Transverse colon (tissue), 4 donors: Measurements from ENCODE around the gene ITGA1. TPM values are rescaled to one million over a fixed set of nuclear protein-coding genes. Genes with fewer than 3 reads are reported as not detected.

ENCODE experiments used
- DNase-seq: peaks from one replicate; pipeline ENCODE4 v3.0.0-alpha.2; 2019
- H3K27ac ChIP-seq, 4 donors: fragments of 200-600 bp; sonication (generic); 2 replicates each; pipeline ENCODE4 v1.5.1; 2016 to 2018; ENCODE audit warnings: inconsistent platforms in 4 of 4
- H3K27me3 ChIP-seq: fragments of 200-600 bp; sonication (generic); 2 replicates; pipeline ENCODE4 v1.5.1; 2017; ENCODE audit warnings: inconsistent platforms
- H3K36me3 ChIP-seq, 4 donors: fragments of 200-600 bp; sonication (generic); 2 replicates each; pipeline ENCODE4 v1.5.1; 2017 to 2019; ENCODE audit warnings: inconsistent platforms in 4 of 4
- H3K4me1 ChIP-seq, 4 donors: fragments of 200-600 bp; sonication (generic); 2 replicates each; pipeline ENCODE4 v1.5.1; 2017 to 2020; ENCODE audit warnings: inconsistent platforms in 4 of 4
- H3K4me3 ChIP-seq, 4 donors: fragments of 200-600 bp; sonication (generic); 1 replicate in 1 of 4; 2 replicates in 3 of 4; pipeline versions ENCODE4 v1.5.1 to v1.6.1; 2017 to 2019; ENCODE audit warnings: inconsistent platforms in 4 of 4
- H3K9me3 ChIP-seq, 2 donors: fragments of 200-600 bp; sonication (generic); 2 replicates each; pipeline ENCODE4 v1.5.1; 2017 to 2019; ENCODE audit warnings: inconsistent platforms in 2 of 2
- EP300 ChIP-seq: sonication (generic); formaldehyde crosslinking; IDR thresholded peaks from one replicate; pipeline ENCODE4 v1.6.1; 2017; ENCODE audit warnings: antibody characterized with exemption, low read depth
- POLR2A ChIP-seq: fragments of 450-650 bp; IDR thresholded peaks from one replicate; pipeline ENCODE4 v1.6.1; 2016; ENCODE audit warnings: antibody characterized with exemption, mild to moderate bottlenecking, moderate library complexity
- POLR2AphosphoS5 ChIP-seq, 3 donors: sonication (generic); formaldehyde crosslinking; IDR thresholded peaks; one replicate each; pipeline ENCODE4 v1.6.1; 2016; ENCODE audit warnings: antibody characterized with exemption in 3 of 3
- WGBS, 2 donors: methylation state at CpG; one replicate each; pipeline ENCODE4 v1.1.5; 2018; ENCODE audit warnings: low coverage in 1 of 2; 5-methylcytosine and 5-hydroxymethylcytosine counted together
- in situ Hi-C, 4 donors: fragments of 200-750 bp; cut with MboI; loops; one replicate each; pipeline versions ENCODE4 v1.15.0 to v1.15.1; 2017; ENCODE audit warnings: low sequenced_read_pairs in 3 of 4, low pct_ligation_motif_present in 1 of 4, low pct_unique_long_range_greater_than_20kb in 1 of 4
- intact Hi-C: fragments of 100-400 bp; cut with DNase I; formaldehyde crosslinking; loops from one replicate; pipeline ENCODE4 v1.15.1; 2023; ENCODE audit warnings: low total_unique reads
- total RNA-seq, 4 donors: library from RNA; depleted of rRNA; stranded (reverse); fragments of >200 nt; gene quantifications; one replicate each; pipeline ENCODE4 v1.1.0, GENCODE V29; 2016
- TF ChIP-seq, protein P1 (sequence below), 5 experiments: fragments of 200-600 bp in 3 of 5; fragments of 450-650 bp in 2 of 5; sonication (generic) in 3 of 5; IDR thresholded peaks; 1 replicate in 2 of 5; 2 replicates in 3 of 5; pipeline ENCODE4 v1.5.1; 2016 to 2017; ENCODE audit warnings: antibody characterized with exemption in 5 of 5, inconsistent platforms in 3 of 5, mild to moderate bottlenecking in 2 of 5, moderate library complexity in 1 of 5

Gene ITGA1
- total RNA-seq, 4 donors from 2014 or later, result 42.6 to 83.2 (median 48.0) TPM

- Histone ChIP-seq H3K4me3 (no peak overlapping the region), H3K4me1 (peaks cover 0 to 28% (median 5%) of the 10 kb centered on the region in 4 donors), H3K9me3 (no peaks in the 10 kb centered on the region), H3K27ac (peak overlapping the region in 1 of 4 donors; percentile 29), H3K27me3 (no peaks in the 10 kb centered on the region), H3K36me3 (no peaks in the 10 kb centered on the region)
- intact Hi-C loops, result no loop called here
- 96 to 100% methylated on average over 1 to 2 of the region's 2 CpGs for WGBS, 2 donors
- DNase-seq, result no peak
- no peak for TF ChIP-seq POLR2AphosphoS5 (IDR thresholded peaks at IDR 0.05)
- in situ Hi-C loops, result no loop called here
Measured at GRCh38 chr5:52834320-52834719, 46.6 kb downstream of the ITGA1 start.

DNA sequence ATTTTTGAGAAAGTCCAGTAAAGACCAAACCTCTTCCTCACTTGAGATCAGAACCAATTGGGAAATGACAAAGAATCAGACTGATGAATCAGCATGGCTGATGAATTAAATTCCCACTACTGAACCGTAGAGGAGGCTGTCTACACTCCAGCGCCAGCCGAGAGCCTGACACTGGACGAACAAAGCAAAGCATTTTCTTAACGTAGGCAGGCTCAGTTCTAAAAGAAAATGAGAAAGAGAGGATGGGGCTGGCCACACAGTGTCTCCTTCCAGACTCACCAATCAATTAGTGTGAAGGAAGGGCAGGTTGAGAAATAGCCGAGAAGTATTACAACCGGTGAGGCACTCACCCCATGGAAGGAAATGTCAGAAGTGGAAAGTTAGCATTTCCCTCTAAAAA, 49.4 kb downstream of the ITGA1 start:
- no peak for DNase-seq
- Histone ChIP-seq H3K4me1 (peaks cover 0 to 23% (median 4%) of the 10 kb centered on the region in 4 donors), H3K9me3 (no peaks in the 10 kb centered on the region), H3K27ac (peak overlapping the region; percentile 71 to 75 (median 72)), H3K4me3 (no peak overlapping the region), H3K27me3 (no peaks in the 10 kb centered on the region), H3K36me3 (no peaks in the 10 kb centered on the region)
- in situ Hi-C loops, result no loop called here
- intact Hi-C loops, result no loop called here
- 69 to 75% methylated on average over 7 of the region's 7 CpGs for WGBS, 2 donors
- TF ChIP-seq, protein P1, sequence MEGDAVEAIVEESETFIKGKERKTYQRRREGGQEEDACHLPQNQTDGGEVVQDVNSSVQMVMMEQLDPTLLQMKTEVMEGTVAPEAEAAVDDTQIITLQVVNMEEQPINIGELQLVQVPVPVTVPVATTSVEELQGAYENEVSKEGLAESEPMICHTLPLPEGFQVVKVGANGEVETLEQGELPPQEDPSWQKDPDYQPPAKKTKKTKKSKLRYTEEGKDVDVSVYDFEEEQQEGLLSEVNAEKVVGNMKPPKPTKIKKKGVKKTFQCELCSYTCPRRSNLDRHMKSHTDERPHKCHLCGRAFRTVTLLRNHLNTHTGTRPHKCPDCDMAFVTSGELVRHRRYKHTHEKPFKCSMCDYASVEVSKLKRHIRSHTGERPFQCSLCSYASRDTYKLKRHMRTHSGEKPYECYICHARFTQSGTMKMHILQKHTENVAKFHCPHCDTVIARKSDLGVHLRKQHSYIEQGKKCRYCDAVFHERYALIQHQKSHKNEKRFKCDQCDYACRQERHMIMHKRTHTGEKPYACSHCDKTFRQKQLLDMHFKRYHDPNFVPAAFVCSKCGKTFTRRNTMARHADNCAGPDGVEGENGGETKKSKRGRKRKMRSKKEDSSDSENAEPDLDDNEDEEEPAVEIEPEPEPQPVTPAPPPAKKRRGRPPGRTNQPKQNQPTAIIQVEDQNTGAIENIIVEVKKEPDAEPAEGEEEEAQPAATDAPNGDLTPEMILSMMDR (IDR thresholded peaks at IDR 0.05), result no peak
- TF ChIP-seq POLR2AphosphoS5 (IDR thresholded peaks at IDR 0.05) (no peak), EP300 (no peak), POLR2A (no peak)

DNA sequence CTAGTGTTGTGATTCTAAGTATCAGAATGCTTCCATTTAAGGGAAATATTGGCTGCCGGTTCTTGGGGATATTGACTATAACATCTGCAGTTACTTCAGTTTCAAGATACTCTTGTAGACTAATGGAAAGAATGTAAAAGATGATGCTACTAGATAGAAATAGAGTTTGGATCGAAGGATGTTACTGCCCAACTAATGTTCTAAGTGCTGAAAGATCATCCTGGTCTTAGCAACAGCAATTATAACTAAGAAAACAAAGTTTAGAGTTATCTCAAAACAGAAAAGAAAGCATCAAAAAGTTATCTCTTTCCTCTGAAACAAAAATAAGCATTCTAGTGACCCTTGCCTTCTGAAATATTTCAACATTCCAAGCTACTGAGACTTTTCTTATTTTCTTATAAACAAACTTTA, 49.9 kb downstream of the ITGA1 start:
- H3K4me1 ChIP-seq, result peaks cover 0 to 23% (median 4%) of the 10 kb centered on the region in 4 donors

DNA sequence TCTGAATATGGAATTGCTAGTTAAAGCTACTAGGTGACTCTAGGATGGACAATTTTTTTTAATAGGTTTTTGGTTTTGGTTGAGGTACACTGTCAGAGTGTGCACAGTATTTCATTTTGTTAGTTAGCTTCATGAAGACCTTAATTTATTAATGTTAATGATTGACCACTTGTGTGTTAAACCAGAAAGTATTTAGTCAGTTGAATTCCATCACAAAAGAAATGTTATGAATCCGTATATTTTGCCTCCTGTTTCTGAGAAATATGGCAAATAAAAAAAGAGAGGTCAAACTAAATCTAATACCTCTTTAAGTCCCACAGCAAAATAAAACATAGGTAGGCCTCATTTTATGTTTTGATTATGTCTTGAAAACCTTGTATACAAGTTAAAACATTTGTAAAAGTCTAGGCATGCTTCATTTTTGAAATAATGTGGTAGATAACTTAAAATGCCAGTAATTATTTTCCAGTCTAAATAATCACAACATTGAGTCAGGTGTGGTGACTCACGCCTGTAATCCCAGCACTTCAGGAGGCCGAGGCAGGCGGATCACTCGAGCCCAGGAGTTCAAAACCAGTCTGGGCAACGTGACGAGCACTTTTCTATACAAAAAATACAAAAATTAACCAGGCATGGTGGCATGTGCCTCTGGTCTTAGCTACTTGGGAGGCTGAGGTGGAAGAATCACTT, 50.8 kb downstream of the ITGA1 start:
- no peaks in the 10 kb centered on the region for H3K9me3 ChIP-seq
- H3K4me1 ChIP-seq, result peaks cover 0 to 16% (median 4%) of the 10 kb centered on the region in 4 donors
- in situ Hi-C loops (no loop called here), intact Hi-C loops (no loop called here)
- H3K27ac ChIP-seq, result peak overlapping the region; percentile 71 to 75 (median 72)
- H3K4me3 ChIP-seq, result no peak overlapping the region
- no peaks in the 10 kb centered on the region for H3K36me3 ChIP-seq
- no peak for DNase-seq
- 79 to 80% methylated on average over 7 of the region's 7 CpGs for WGBS, 2 donors
- no peaks in the 10 kb centered on the region for H3K27me3 ChIP-seq
- TF ChIP-seq POLR2AphosphoS5 (IDR thresholded peaks at IDR 0.05) (no peak), EP300 (no peak), POLR2A (no peak)
- TF ChIP-seq, protein P1 (IDR thresholded peaks at IDR 0.05), result no peak

More for the DNA sequence above, 49.9 kb downstream of the ITGA1 start:
- TF ChIP-seq EP300 (no peak), POLR2AphosphoS5 (IDR thresholded peaks at IDR 0.05) (no peak), POLR2A (no peak)
- TF ChIP-seq, protein P1 (IDR thresholded peaks at IDR 0.05), result no peak
- intact Hi-C loops, result no loop called here
- WGBS, 2 donors, result 55 to 71% methylated on average over 2 of the region's 2 CpGs
- DNase-seq, result no peak
- Histone ChIP-seq H3K4me3 (no peak overlapping the region), H3K36me3 (no peaks in the 10 kb centered on the region), H3K9me3 (no peaks in the 10 kb centered on the region), H3K27ac (peak overlapping the region; percentile 71 to 75 (median 72)), H3K27me3 (no peaks in the 10 kb centered on the region)
- in situ Hi-C loops, result no loop called here

DNA sequence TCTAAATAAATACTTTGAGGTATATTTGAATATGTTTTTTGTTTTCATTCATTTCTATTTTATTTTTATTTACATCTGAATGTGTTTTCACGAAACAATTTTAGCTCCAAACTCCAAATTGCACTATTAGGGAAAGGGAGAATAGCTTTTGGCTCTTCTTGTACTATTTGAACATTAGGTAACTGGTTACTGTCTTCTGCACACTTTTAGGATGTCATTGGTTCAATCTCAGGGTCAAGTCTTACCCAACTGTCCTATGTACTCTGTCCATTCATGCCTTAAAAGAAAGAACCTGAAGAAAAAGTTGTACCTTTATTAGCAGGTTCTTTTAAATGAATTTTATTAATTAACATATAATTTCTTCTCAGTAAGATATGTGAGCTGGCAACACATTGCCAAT, 51.6 kb downstream of the ITGA1 start:
- Histone ChIP-seq H3K27ac (peak overlapping the region; percentile 71 to 75 (median 72)), H3K4me1 (peaks cover 0 to 19% (median 4%) of the 10 kb centered on the region in 4 donors), H3K36me3 (no peaks in the 10 kb centered on the region), H3K9me3 (no peaks in the 10 kb centered on the region), H3K27me3 (no peaks in the 10 kb centered on the region), H3K4me3 (no peak overlapping the region)
- DNase-seq, result no peak
- in situ Hi-C loops, result no loop called here
- WGBS, 2 donors, result 65 to 100% methylated on average over 1 of the region's 1 CpG
- TF ChIP-seq EP300, result no peak
- TF ChIP-seq, protein P1 (IDR thresholded peaks at IDR 0.05), result no peak
- no peak for TF ChIP-seq POLR2A
- no peak for TF ChIP-seq POLR2AphosphoS5 (IDR thresholded peaks at IDR 0.05)
- intact Hi-C loops, result no loop called here
